G401 (cell line): ENCODE data around the gene BHLHA9. TPM values are rescaled to one million over a fixed set of nuclear protein-coding genes. Genes with fewer than 3 reads are reported as not detected.
A peak's percentile ranks its signal among the peaks of the same experiment; 100 is the strongest.
"Not testable (repeated sequence)": the region's sequence is repeated elsewhere in the genome, so short reads cannot be mapped to it uniquely, and the experiment has no call there.

Experiments used
- DNase-seq: peaks from one replicate; pipeline ENCODE4 v3.0.0-alpha.2; 2015; ENCODE audit warnings: low spot score
- in situ Hi-C: cut with HindIII; loops from 2 replicates; pipeline ENCODE4 v1.10.0; 2016; ENCODE audit warnings: low sequenced_read_pairs, mixed read lengths
- total RNA-seq: library from RNA; depleted of rRNA; stranded (reverse); fragments of >200 nt; shearing (Covaris generic); gene quantifications from 2 replicates; pipeline ENCODE4 v1.2.3, GENCODE V29; 2014; rRNA removed

BHLHA9 gene
- not detected in 2 replicates for total RNA-seq

DNA sequence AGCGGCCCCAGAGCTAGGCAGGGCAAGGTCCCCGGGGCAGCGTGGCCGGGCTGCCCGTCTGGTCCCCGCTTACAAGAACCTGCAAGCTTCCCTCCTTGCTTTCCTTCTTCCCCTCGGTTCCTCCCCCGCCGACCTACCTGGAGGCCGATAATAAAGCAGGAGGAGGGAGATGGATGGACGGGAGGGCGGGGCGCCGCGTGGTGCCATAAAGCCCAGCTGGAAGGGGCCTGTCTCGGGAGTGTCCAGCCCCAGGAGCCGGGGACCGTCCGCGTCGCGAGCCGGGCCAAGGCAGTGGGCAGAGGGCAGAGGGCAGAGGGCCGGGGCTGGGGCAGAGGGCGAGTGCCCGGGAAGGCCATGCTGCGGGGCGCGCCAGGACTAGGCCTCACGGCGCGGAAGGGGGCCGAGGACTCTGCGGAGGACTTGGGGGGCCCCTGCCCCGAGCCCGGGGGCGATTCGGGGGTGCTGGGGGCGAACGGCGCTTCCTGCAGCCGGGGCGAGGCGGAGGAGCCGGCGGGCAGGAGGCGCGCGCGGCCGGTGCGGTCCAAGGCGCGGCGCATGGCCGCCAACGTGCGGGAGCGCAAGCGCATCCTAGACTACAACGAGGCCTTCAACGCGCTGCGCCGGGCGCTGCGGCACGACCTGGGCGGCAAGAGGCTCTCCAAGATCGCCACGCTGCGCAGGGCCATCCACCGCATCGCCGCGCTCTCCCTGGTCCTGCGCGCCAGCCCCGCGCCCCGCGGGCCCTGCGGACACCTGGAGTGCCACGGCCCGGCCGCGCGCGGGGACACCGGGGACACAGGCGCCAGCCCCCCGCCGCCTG, at the start of gene BHLHA9:
Gene BHLHA9, plus strand, starts transcription at position 235 of the 820 bp plus-strand sequence. Its CDS starts 120 bp downstream, at position 355.
- DNase-seq: no peak
- in situ Hi-C loops: no loop called here

GRCh38 chr17:1221209-1221608, 49.0 kb upstream of the BHLHA9 start:
- in situ Hi-C loops: no loop called here
- no peak for DNase-seq

DNA sequence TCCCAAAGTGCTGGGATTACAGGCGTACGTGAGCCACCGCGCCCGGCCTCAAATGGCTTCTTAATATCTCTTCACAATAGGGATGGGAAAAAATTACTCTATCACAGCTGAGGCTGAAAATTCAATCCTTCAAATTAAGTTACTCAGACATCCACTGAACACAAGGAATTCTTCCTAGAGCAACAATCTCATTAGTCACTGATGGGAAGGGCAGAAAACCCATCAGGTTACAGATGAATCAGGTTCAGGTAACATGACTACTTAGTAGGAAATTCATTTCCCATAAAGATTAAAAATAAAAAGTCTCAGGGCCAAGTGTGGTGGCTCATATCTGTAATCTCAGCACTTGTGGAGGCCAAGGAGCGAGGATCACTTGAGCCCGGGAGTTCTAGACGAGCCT, 47.9 kb upstream of the BHLHA9 start:
- in situ Hi-C loops: no loop called here
- DNase-seq: no peak

DNA sequence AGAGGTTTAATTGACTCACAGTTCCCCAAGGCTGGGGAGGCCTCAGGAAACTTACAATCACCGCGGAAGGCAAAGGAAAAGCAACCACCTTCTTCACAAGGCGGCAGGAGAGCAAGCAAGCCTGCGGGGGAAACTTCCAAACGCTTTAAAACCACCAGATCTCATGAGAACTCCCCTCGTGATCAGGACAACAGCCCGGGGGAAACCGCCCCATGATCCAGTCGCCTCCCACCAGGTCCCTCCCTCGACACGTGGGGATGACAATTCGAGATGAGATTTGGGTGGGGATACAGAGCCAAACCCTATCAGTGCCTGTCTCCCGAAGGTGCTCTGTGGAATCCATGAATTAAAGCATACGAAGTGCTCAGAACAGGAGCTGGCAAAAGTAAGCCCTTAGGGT, 46.6 kb upstream of the BHLHA9 start:
- in situ Hi-C loops: no loop called here
- no peak for DNase-seq

GRCh38 chr17:1224330-1224729, 45.9 kb upstream of the BHLHA9 start:
- in situ Hi-C loops: no loop called here
- no peak for DNase-seq

DNA sequence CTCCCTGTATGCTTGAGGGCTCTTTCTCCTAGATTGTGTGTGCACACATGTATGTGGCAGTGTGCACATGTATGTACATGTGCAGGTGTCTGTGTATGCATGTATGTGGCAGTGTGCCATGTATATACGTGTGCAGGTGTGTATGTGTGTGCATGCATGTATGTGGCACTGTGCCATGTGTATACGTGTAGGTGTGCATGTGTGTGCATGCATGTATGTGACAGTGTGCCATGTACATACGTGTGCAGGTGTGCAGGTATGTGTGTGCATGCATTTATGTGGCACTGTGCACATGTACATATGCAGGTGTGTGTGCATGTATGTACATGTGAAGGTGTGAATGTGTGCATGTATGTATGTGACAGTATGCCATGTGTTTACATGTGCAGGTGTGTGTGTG, 43.9 kb upstream of the BHLHA9 start:
- no peak for DNase-seq
- in situ Hi-C loops: no loop called here

DNA sequence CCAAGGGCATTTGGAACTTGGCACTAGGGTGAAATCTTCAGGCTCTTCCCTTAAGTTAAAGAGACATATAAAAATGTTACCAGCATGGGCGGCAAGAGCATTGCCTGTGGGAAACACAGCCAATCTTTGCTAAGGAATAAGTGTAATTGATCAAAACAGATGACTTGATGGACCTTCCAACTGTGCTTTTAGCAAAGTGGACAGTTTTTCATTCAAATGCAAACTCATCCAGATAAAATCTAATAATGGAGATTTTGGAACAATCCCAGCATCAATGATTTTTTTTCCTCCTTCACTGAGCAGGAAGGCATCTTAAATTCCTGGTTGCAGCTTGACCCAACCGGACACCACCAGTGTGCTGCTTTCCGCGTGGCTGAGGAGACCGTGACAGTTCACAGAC, 42.9 kb upstream of the BHLHA9 start:
- DNase-seq: no peak
- in situ Hi-C loops: no loop called here

DNA sequence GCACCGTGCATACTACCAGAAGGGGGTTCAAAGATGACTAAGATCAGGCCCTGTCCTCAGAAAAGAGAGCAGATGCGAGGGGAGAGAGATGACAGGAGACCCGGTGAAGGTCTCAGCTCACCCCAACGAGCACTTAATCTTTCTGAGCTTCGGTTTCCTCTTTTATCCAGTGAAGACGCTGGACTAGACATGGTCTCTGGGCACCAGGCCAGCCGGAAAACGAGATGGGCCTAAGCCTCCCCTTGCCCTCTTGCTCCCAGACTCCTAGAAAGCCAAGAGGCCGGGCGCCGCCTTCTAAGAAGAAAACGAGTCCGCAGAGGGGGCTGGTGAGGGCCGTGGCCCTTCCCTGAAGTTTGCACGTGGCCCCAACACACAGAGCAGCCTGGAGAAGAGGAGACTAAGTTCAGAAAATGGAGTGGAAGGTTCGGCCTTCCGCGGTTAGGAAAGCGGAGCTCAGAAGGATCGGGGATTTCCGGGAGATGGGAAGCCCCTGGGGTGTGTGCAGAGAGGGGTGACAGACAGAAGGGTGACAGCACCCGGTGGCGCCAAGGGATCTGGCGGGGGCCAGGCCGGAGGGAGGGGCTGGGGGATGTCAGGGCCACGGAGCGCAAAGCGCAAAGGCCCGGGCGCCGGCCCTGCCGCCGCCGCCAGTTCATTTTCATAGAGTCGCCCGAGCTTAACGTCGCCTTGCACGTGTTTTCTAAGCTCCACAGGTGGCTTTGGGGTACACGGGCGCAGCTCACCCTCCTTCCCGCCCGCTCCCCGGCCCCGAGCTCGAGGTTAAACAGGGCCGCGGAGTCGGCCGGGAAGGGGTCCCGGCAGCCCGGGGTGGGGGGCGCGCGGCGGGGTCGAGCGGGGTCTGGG, 42.1 kb upstream of the BHLHA9 start:
- in situ Hi-C loops: no loop called here
- peak; percentile 26 for DNase-seq

DNA sequence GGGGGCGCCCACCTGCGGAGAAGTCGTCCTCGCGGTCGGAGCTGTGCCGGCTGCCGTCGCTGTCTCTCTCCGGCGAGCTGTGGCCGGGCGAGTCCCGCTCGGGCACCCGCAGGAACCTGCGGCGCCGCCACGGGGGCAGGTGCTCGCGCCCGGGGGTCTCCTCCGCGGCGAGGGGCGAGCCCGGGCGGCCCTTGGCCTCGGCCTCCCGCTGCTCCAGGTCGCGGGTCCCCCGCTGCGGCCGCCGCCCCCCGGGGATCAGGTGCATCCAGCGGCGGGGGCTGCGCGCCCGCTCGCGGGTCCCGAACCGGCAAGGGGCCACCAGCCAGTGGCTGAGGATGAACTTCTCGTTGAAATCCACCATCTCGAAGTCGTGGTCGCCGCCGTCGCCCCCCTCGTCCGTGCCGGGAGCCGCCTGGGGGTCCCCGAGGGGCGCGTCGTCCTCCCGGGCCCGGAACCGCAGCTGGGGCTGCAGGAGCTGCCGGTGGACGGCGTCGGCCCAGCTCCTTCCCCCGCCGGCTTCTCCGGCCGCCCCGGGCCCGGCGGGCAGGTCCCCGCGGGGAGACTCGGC, 41.4 kb upstream of the BHLHA9 start:
- no peak for DNase-seq
- in situ Hi-C loops: no loop called here

GRCh38 chr17:1229349-1229899, 40.8 kb upstream of the BHLHA9 start:
- in situ Hi-C loops: no loop called here
- DNase-seq: no peak

- in situ Hi-C loops: no loop called here
- no peak for DNase-seq
Observed at GRCh38 chr17:1229900-1230501, 40.2 kb upstream of the BHLHA9 start.

- no peak for DNase-seq
- in situ Hi-C loops: no loop called here
Observed at GRCh38 chr17:1231456-1231855, 38.8 kb upstream of the BHLHA9 start.

GRCh38 chr17:1232331-1232730, 37.9 kb upstream of the BHLHA9 start:
- in situ Hi-C loops: no loop called here

DNA sequence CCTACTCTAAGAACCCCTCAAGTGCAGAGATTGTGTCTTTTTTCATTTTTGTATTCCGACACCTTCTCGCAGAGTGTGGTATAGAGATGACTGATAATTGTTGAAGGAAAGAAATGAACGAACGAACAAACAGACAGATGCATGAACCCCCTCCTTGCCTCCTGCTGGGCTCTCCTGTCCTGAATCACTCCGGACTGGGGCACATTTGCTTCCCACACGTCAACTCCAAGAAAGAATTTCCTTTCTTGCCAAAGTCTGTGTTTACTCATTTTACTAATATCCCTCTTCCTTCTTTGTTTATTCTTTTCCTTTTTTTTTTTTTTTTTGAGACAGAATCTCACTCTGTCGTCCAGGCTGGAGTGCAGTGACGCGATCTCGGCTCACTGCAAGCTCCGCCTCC, 37.5 kb upstream of the BHLHA9 start:
- in situ Hi-C loops: no loop called here
- no peak for DNase-seq

More at GRCh38 chr17:1232331-1232730, 37.9 kb upstream of the BHLHA9 start:
- DNase-seq: no peak

DNA sequence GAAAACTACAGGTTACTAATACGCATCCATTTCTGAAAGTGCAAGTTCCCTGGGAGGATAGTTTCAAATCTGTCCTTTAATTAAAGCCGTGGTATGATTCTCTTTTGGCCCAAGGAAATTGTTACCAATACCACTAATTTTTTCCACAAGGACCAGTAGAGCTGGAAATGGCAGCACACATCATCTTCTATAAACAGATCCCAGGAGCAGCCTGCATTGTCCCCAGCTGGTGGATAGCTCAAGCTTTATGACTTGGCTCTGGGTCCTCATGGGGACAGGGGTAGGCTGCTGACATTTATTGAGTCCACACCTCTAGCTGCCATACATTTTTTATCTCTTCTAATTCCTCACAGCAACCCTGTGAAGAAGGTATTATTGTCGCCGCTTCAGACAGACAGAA, 35.8 kb upstream of the BHLHA9 start:
- DNase-seq: no peak
- in situ Hi-C loops: no loop called here

DNA sequence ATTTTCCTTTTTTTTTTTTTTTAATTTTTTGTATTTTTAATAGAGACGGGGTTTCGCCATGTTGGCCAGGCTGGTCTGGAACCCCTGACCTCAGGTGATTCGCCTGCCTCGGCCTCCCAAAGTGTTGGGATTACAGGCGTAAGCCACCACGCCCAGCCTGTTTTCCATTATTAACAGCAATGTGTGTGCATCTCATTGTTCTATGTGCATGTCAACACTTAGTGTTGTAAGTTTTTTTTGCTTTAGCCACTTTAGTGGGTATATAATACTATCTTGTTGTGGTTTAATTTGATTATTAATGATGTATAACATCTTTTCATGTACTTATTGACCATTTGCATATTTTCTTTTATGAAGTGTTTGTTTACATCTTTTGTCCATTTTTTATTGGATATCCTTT, 32.8 kb upstream of the BHLHA9 start:
- in situ Hi-C loops: no loop called here
- no peak for DNase-seq

- in situ Hi-C loops: no loop called here
Observed at GRCh38 chr17:1239210-1239609, 31.0 kb upstream of the BHLHA9 start.

GRCh38 chr17:1240426-1240825, 29.8 kb upstream of the BHLHA9 start:
- in situ Hi-C loops, DNase-seq: not testable (repeated sequence)

More at GRCh38 chr17:1239210-1239609, 31.0 kb upstream of the BHLHA9 start:
- DNase-seq: no peak

DNA sequence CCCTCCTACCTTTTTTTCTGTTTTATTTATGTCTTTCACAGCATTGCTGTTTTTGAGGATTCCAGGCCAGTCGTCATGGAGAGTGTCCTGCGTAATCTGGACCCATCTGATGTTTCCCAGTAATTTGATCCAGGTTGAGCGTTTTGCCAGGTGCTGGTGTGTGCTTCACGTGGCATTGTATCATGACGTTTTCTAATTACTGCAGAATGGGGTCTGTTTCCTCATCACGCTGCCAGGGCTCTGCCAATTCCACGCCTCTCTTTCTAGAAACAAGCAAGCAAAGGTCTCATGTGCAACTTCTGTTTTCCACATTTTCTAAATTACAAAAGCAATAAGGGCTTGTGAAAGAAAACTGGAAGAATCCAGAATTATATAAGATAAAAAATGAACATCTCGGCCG, 28.3 kb upstream of the BHLHA9 start:
- no peak for DNase-seq
- in situ Hi-C loops: no loop called here
